ENCODE data around the gene IFT57.
"Not testable (repeated sequence)": the region's sequence is repeated elsewhere in the genome, so short reads cannot be mapped to it uniquely, and the experiment has no call there.

The IFT57 gene, protein sequence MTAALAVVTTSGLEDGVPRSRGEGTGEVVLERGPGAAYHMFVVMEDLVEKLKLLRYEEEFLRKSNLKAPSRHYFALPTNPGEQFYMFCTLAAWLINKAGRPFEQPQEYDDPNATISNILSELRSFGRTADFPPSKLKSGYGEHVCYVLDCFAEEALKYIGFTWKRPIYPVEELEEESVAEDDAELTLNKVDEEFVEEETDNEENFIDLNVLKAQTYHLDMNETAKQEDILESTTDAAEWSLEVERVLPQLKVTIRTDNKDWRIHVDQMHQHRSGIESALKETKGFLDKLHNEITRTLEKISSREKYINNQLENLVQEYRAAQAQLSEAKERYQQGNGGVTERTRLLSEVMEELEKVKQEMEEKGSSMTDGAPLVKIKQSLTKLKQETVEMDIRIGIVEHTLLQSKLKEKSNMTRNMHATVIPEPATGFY

DNA sequence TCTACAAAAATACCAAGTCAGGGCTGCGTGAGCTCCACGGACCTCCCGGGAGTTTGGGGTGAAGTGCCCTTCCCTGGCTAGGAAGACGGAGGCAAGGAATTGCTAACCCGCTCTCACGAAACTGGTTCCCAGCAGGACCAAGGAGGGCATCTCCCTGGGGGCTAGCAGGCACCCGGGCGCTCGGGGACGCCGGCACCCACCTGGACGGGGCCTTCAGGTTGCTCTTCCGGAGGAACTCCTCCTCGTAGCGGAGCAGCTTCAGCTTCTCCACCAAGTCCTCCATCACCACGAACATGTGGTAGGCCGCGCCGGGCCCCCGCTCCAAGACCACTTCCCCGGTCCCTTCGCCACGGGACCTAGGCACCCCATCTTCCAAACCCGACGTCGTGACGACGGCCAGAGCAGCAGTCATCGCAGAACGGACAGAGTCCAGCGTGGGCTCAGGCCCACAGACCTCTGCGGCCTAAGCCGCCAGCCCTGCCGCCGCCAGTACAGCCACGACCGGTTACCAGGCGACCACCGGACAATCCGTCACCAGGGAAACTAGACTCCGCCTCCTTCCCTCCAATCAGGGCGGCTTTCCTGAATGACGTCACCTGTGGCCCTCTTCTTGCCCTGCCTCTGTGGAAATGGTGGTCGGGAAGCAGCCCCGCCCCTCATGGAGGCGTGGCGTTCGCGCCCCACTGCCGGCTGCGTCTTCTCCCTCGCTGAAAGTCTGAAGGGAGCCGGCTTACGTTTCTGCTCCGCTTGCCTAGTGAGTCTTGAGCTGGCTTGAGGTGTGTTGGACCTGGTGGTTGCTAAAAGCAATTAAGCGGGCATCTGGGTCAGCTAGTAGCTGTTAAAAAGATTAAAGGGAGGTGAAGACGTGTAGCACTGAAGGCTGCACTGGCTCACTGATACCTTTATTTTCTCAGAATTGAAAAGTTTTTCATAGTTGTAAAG is at the start of gene IFT57:
Gene IFT57 (minus strand): TSS at position 514 of the 942 bp plus-strand sequence. CDS start 102 bp downstream, at position 412.
- DNase-seq = peak; percentile 97

DNA sequence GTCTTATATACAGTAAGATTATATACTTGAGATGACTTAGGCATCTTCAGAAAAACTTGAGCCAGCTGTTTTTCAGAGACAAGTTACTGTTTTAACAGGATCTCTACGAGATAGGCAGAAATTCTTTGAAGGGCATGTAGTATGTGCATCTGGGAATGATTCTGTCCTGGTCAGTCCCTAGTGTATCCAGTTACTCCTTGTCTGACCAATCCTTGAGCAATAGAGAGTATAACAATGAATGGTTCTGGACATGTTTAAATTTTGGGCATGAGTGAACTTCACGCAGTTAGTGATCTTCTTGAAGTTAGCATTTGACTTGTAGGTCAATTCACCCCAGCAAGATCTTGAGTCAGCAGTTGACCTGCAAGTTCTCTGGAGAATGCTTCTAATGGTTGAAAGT is 49.4 kb upstream of the IFT57 start:
- no peak for DNase-seq

DNA sequence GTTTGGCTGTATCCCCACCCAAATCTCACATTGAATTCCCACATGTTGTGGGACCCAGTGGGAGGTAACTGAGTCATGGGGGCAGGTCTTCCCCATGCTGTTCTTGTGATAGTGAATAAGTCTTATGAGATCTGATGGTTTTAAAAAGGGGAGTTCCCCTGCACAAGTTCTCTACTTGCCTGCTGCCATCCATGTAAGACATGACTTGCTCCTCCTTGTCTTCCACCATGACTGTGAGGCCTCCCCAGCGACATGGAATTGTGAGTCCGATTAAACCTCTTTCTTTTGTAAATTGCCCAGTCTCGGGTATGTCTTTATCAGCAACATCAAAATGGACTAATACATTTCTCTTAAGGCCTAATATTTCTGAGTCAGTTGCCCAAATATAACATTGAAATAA is 46.0 kb upstream of the IFT57 start:
- not testable (repeated sequence) for DNase-seq

DNA sequence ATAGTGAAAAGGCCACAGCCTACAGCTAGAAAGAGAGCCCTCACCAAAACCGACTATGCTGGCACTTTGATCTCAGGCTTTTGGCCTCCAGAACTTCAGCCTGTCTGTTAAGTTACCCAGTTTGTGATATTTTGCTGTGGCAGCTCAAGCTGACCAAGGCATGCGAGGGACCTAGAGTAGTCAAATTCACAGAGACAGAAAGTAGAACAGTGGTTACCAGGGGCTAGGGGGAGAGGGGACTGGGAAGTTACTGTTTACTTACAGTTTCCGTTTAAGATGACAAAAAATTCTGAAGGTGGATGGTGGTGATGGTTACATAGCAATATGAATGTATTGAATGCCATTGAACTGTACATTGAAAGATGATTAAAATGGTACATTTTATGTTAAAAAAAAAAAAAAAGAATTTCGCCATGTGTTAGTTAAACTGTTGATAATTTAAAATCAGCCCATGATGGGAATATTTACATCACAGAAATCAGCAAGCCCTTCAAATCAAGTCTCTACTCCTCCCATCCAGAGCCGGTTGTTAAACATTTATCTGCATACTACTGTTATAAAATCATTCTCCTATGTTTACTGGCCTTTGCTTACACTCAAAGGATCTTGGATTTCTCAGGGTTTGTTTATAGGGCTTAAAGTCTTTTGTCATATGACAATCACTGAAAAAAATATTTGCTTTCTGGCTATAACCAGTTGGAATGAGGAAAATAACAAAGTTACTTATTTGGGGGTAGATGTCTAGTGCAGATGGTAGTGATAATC is 42.5 kb upstream of the IFT57 start:
- DNase-seq = not testable (repeated sequence)

DNA sequence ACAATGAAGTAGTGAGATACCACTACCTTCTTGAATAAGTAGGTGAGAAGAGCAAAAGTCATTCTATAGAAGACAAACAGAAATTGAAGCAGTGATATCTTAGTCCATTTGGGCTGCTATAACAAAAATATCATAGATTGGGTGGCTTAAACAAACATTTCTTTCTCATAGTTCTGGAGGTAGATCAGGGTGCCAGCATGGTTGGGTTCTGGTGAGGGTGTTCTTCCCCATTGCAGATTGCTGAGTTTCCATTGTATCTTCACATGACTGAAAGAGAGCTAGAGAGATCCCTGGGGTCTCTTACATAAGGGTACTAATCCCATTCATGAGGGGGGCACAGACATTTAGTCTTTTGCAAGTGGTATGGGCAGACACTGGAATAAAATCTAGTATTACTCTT is 32.9 kb upstream of the IFT57 start:
- no peak for DNase-seq

DNA sequence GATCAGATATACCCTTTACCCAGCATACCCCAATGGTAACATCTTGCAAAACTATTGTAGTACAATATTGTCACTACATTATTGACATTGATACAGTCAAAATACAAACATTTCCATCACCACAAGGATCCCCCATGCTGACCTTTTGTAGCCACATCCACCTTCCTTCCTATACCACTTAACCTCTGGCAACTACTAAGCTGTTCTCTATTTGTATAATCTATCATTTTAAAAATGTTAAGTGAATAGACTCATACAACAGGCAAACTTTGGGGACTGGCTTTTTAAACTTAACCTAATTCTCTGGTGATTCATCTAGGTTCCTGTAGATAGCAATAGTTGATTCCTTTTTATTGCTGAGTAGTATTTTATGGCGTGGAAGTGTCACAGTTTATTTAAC is 29.6 kb upstream of the IFT57 start:
- DNase-seq = no peak

DNA sequence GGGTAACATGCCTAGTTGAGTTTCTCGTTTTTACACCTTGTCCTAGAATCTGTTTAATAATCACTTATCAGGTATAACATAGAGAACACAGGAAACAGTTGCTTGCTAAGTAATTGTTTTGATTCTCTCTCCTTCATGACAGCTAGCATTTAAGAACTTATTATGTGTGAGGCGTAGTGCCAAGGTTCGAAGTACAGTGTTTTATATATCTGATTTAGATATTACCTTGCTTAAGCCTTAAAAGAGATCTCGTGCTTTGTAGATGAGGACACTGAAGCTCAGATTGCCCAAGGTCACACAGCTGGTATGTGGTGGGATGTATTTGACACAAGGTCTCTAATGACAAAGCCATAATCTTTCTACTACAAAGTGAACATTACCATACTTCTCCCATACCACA is 29.0 kb upstream of the IFT57 start:
- DNase-seq = no peak

DNA sequence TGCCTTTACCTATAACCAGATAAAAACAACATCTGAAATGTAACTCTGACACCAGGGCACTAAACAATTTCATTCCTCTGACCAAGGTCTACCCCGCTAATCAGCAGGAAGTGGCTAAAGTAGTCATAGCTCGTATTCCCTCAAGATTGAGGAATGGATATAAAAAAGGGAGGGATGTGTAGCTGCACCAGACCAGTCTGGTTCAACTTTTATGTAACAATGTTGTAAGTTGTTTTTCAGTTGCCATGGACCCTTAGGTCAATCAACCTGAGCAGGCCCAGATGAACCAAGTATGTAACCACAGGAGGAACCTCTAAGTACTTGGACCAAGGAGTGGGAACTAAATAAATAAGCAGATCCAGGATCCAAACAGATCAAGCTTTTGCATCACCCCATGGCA is 28.4 kb upstream of the IFT57 start:
- DNase-seq = no peak

DNA sequence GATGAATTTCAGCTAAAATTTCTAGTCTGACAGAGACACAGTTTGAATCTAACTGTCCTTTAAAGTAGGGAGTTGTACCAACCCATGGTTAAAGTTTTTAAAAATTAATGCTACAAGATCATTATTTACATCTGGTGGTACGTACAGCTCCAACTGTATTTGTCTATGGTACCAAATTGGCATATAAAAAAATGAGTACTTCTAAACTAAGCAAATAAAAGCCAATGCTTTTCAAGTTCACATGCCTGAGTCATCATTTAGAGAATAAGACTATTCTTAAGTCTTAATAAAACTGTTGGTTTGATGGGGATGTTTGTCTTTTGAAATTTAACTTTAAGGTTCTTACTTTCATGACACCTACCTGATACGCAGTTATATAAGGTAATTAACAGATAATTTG is 21.0 kb upstream of the IFT57 start:
- no peak for DNase-seq

DNA sequence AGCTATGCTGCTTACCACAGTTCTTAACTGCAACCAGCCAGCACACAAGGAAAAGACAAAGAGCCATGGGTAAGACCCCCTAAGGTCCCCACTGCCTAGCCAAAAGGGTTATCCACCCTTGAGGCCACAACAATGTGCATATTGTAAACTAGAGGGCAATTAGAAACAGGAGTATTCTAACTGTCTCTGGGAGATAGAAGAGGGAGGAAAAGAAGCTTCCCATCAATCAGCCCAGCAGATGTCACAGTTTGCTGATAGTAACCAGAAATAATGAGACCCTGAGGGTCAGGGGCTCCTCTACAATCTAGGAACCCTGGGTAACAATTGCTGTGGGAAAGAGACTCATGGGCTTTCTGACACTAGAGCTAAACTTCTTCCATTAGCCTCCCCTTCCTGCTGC is 20.6 kb upstream of the IFT57 start:
- DNase-seq = no peak

DNA sequence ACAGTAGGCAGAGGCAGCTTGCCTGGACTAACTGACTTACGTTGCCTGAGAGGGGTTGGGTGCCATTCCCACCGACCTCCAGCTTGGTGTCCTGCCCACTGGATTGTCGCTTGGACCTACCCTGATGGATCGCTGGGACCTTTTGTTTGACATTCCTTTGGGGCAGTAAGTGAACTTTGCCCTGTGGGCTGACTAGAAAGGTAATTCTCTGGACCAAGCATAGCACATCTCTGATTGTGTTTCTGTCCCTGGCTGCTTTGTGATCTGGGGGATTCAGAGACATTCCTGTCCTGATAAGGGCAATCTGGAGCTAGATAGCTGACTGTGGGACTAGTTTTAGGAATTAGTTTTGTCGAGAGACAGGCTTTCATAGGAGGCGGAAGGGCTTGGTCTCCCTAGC is 19.5 kb upstream of the IFT57 start:
- no peak for DNase-seq

DNA sequence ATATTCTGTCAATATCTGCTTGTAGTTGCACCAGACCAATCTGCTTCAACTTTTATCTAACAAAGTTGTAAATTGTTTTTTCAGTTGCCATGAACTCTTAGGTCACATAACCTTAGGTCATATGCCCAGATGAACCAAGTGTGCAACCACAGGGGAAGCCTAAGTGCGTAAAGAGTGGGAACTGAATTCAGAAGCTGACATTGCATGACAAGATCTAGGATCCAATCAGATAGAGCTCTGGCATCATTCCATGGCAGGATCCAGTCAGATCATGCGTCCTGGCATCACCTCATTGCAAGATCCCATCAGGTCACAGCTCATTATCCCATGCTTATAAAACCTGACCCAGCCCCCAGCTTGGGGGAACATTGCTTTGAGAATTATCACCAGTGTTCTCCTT is 18.9 kb upstream of the IFT57 start:
- DNase-seq = no peak

DNA sequence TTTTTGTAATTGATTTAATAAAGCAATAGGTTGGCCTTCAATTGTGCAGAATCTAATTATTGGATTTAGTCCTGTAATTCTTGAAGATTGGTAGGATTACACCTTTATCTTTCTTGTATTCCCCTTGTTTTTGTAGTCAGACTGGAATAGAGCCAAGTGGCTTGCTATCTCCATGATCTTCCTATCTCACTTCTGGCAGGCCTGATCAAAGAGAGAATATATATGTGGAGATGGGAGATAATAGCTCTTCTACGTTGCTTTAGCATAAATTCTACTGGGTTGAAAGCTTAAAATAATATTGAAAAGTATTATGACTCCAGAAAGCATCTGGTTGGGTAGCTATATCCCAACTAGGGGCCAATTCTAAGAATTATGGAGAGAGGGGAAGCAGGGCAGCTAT is 16.9 kb upstream of the IFT57 start:
- no peak for DNase-seq

DNA sequence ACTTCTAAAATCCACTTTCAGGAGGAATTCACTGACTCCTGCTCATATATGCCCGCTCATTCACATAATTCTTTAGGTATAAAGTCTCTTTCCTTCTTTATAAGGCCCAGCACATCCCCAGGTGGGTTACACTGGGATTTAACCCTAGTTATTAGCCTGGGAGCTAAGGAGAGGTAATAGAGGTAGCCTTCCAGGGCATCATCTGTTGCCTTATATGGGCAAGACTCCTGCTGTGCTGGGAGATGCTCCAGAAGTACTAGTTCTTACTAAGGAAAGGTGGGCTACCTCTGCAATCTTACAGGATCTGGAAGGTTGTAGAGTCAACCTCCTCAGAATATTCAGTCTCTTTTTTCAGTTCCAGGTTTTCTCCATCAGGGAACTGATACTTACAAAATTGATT is 13.1 kb upstream of the IFT57 start:
- no peak for DNase-seq

DNA sequence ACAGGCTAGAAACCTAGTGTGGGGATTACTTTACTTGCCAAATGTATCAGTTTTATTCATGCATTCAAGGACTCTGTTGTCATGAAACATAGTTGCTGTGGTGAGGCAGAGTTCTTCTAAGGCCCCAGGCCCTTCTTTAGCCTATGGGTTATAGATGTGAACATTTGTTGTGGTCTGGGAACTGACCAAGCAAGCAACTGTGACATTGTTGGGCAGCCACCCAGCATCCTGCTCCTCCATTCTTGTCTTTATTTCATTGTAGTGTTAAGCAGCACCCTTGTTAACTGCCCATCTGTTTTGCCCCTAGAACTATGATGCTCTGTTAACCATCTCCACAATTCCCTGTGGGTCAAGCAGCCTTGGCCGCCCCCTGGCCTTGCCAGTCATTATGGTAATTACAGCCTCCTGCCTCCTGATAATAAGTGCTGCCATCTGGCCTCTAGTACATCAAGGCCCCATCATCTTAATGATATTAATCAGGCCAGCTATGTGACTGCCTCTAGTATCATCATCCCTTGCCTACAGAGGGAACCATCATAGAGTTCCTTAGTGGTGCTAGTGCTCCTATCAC is 12.2 kb upstream of the IFT57 start:
- no peak for DNase-seq

DNA sequence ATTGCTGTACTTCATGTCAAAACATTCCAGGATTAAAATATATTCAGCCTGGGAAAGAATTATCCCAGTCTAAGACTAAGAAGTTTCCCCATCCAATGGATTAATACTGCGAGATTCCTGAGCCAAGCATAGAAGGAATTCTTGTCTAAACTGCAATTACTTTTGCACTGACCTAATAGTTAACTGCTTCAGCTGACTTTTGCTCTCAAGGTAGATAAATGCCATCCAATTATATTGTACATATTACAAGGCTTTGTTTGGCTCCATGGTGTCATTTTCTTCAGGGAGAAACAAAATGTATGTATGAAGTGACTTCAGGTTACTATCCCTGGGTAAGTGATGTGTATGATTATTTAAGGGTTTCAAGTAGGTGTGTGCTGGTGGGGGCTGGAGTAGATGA is 6.1 kb upstream of the IFT57 start:
- no peak for DNase-seq

DNA sequence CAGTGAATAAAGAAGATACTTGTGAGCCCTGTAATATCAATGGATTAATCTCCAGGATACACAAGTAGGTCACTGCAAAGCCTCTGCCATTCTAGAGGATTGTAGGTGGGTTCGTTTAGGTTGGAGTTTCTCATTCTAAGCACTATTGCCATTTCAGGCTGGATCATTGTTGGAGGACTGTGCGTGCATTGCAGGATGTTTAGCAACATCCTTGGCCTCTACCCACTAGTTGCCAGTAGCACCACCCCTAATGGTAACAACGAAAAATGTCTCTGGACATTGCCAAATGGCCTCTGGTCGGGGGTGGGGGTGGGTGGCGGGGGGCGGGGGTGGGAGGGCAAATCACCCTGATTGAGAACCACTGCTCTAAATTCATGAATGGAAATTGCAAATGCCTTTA is 4.9 kb upstream of the IFT57 start:
- DNase-seq = no peak

DNA sequence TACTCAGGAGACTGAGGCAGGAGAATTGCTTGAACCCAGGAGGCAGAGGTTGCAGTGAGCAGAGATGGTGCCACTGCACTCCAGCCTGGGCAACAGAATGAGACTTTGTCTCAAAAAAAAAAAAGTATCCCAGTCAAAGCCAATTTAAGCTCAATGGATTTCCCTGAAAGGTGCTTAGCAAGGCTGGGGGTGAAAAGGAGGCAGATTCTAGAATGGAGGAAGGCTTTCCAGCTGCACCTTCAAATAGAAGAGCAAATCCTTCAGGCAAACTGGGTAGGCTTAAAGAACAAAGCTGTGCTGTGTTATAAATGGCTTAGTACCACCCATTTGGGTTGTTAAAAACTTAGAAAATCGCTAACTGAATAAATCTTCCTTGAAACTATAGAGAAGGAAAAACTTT is 3.0 kb upstream of the IFT57 start:
- DNase-seq = no peak

DNA sequence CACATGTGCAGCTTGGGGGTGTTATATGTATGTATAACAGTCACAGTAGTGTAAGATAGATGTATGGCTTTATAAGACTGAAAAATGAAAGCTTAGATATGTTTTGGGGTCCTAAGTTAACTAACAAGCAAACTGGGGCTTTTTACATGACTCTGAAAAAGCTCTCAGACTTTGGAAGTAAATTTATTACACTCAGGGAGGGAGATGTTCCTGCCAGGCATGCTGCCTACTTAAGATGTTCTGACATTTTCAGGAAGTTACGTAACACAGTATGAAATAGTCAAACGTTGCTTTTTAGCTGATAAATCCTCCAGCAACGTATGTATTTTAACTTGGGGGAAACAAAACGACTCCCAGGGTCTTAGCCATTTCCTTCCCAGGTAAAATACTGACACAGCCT is 1.7 kb upstream of the IFT57 start:
- no peak for DNase-seq

DNA sequence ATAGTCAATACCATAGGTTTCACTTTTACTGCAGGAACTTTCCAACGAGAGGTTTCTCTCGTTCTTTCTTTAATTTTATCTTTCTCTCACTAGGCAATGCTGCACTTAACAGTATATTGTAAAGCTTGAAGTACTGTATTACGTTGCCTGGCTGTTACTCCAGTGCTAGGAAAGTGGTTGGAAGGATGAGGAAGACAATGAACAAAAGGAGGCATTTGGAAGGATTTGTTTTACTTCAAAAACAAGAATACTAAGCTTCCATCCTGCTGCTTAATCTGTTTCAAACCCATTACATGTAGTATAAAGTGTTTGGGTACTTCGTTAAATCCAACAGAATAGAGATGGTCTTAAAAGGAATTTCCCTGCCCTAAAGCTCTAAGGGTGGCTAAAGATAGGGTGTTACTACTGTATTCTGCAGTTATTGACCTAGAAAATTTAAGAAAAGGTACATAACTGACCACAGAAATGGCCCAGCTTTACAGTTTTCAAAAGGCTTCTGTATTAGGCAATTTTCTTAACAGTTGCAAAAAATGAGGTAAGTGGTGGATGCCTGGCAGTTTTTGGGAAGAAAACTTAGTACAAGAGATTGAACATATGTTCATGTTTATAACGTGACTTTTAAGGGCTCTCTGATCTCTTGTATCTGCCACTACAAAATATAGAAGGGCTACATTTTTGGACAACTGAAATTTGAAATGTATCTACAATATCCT is 785 bp upstream of the IFT57 start:
- no peak for DNase-seq

DNA sequence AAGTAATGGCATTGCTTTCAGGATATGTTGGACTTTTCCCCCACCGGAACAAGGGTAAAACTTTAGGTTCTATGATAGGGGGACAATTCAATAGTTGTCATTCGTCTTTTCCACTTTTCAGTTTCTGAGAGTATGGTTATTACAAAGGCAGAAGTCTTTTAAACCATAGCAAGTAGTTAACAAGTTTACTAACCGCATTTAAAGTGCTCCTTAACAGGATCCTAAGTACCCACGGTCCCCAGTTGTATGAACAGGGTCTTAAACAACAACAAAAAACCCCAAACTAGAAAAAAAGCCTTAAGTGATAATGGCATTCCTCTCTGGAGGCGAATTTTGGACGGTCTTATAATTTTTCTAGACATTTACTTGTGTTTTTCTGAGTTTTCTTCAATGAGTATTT is 831 bp downstream of the IFT57 start:
- DNase-seq = no peak

DNA sequence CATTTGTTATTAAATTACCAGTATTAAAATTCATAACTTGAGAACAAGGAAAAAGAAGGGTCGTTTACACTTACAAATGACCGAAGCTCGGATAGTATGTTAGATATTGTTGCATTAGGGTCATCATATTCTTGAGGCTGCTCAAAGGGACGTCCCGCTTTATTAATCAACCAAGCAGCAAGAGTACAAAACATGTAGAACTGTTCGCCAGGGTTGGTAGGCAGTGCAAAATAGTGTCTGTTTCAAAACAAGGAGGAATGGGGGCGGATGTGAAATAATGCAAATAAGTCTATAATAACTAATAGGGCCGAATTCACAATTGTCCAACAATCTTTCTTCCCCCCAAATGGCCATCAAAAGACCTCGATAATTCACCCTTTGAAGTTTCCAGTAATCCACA is 2.9 kb downstream of the IFT57 start:
- DNase-seq = no peak
